H9 (cell line): ENCODE measurements around the gene TBC1D1. TPM values are rescaled to one million over a fixed set of nuclear protein-coding genes. Genes with fewer than 3 reads are reported as not detected.

Source experiments
- DNase-seq: peaks from one replicate; pipeline ENCODE4 v3.0.0-alpha.2; 2017
- H2AFZ ChIP-seq: one replicate; pipeline ENCODE4 v1.6.1; 2013; ENCODE audit warnings: mild to moderate bottlenecking, low read length, control low read depth, moderate library complexity
- H2AK5ac ChIP-seq: 2 replicates; pipeline ENCODE4 v1.6.1; 2013; ENCODE audit warnings: low read length, control low read depth, mixed read lengths; ENCODE audit not compliant: insufficient read length
- H2BK120ac ChIP-seq: one replicate; pipeline ENCODE4 v1.6.1; 2013; ENCODE audit warnings: low read depth, mild to moderate bottlenecking, low read length, control low read depth, inconsistent platforms; ENCODE audit not compliant: poor library complexity, severe bottlenecking
- H2BK12ac ChIP-seq: 2 replicates; pipeline ENCODE4 v1.6.1; 2013; ENCODE audit warnings: low read length, control low read depth, mixed read lengths, low read depth; ENCODE audit not compliant: insufficient read length
- H2BK15ac ChIP-seq: 2 replicates; pipeline ENCODE4 v1.6.1; 2013; ENCODE audit warnings: low read depth, low read length, control low read depth
- H2BK20ac ChIP-seq: one replicate; pipeline ENCODE4 v1.6.1; 2013; ENCODE audit warnings: low read depth, mild to moderate bottlenecking, low read length, control low read depth, inconsistent platforms; ENCODE audit not compliant: poor library complexity, severe bottlenecking
- H2BK5ac ChIP-seq: 2 replicates; pipeline ENCODE4 v1.6.1; 2013; ENCODE audit warnings: low read length, control low read depth, mixed read lengths; ENCODE audit not compliant: insufficient read length
- H3K14ac ChIP-seq: 2 replicates; pipeline ENCODE4 v1.6.1; 2013; ENCODE audit warnings: low read length, control low read depth; ENCODE audit not compliant: insufficient read depth
- H3K18ac ChIP-seq: 2 replicates; pipeline ENCODE4 v1.6.1; 2013; ENCODE audit warnings: low read depth, mild to moderate bottlenecking, mixed read lengths, low read length, control low read depth; ENCODE audit not compliant: insufficient read length
- H3K23ac ChIP-seq: 2 replicates; pipeline ENCODE4 v1.6.1; 2013; ENCODE audit warnings: low read length, control low read depth, mixed read lengths, low read depth; ENCODE audit not compliant: insufficient read length
- H3K23me2 ChIP-seq: 2 replicates; pipeline ENCODE4 v1.6.1; 2013; ENCODE audit warnings: low read depth, mild to moderate bottlenecking, mixed read lengths, low read length, control low read depth; ENCODE audit not compliant: insufficient read length, poor library complexity, severe bottlenecking
- H3K27ac ChIP-seq: 2 replicates; pipeline ENCODE4 v1.5.1; 2013; ENCODE audit warnings: low read length, control low read depth, mixed read lengths, low read depth; ENCODE audit not compliant: insufficient read length
- H3K27me3 ChIP-seq: 2 replicates; pipeline ENCODE4 v1.6.1; 2013; ENCODE audit warnings: low read length, control low read depth, inconsistent platforms; ENCODE audit not compliant: insufficient read depth
- H3K4ac ChIP-seq: 2 replicates; pipeline ENCODE4 v1.6.1; 2013; ENCODE audit warnings: low read depth, mild to moderate bottlenecking, control low read depth, inconsistent platforms, low read length, moderate library complexity
- H3K4me1 ChIP-seq: 2 replicates; pipeline ENCODE4 v1.6.1; 2013; ENCODE audit warnings: low read length, control low read depth, inconsistent platforms; ENCODE audit not compliant: insufficient read depth
- H3K4me2 ChIP-seq: 2 replicates; pipeline ENCODE4 v1.6.1; 2013; ENCODE audit warnings: low read length, control low read depth, mixed read lengths; ENCODE audit not compliant: insufficient read length, insufficient read depth
- H3K56ac ChIP-seq: 2 replicates; pipeline ENCODE4 v1.6.1; 2013; ENCODE audit warnings: low read depth, mild to moderate bottlenecking, mixed read lengths, low read length, control low read depth; ENCODE audit not compliant: insufficient read length
- H3K79me1 ChIP-seq: 2 replicates; pipeline ENCODE4 v1.6.1; 2013; ENCODE audit warnings: low read depth, mild to moderate bottlenecking, moderate library complexity, low read length, control low read depth, inconsistent platforms; ENCODE audit not compliant: insufficient read depth, poor library complexity, severe bottlenecking
- H3K79me2 ChIP-seq: 2 replicates; pipeline ENCODE4 v1.6.1; 2013; ENCODE audit warnings: low read length, control low read depth, inconsistent platforms; ENCODE audit not compliant: insufficient read depth
- H3K9ac ChIP-seq: 2 replicates; pipeline ENCODE4 v1.6.1; 2013; ENCODE audit warnings: low read length, control low read depth, mixed read lengths; ENCODE audit not compliant: insufficient read length; ENCODE audit errors: extremely low read depth
- H3K9me3 ChIP-seq: one replicate; pipeline ENCODE4 v1.6.1; 2013; ENCODE audit warnings: low read depth, low read length, inconsistent platforms; ENCODE audit not compliant: control insufficient read depth
- H3T11ph ChIP-seq: one replicate; pipeline ENCODE4 v1.6.1; 2013; ENCODE audit warnings: mild to moderate bottlenecking, low read length, control low read depth, inconsistent platforms
- H4K20me1 ChIP-seq: one replicate; pipeline ENCODE4 v1.6.1; 2013; ENCODE audit not compliant: control insufficient read depth, insufficient read length, insufficient read depth
- H4K5ac ChIP-seq: 2 replicates; pipeline ENCODE4 v1.6.1; 2013; ENCODE audit warnings: low read depth, mild to moderate bottlenecking, mixed read lengths, low read length, control low read depth; ENCODE audit not compliant: insufficient read length
- H4K8ac ChIP-seq: replicated peaks from 2 replicates; pipeline ENCODE4 v1.6.1; 2013; ENCODE audit warnings: low read length, control low read depth, mixed read lengths, low read depth; ENCODE audit not compliant: insufficient read length
- H4K91ac ChIP-seq: 2 replicates; pipeline ENCODE4 v1.6.1; 2013; ENCODE audit warnings: low read depth, mild to moderate bottlenecking, moderate library complexity, mixed read lengths, low read length, control low read depth; ENCODE audit not compliant: insufficient read length
- H3K27ac Mint-ChIP-seq, 3 experiments: 2 replicates in 2 of 3; 3 replicates in 1 of 3; pipeline ENCODE4 v1.8.0; 2020 to 2021; ENCODE audit warnings: mixed read lengths in 3 of 3, mild to moderate bottlenecking in 1 of 3, moderate library complexity in 1 of 3
- H3K27me3 Mint-ChIP-seq: 2 replicates; pipeline ENCODE4 v1.8.0; 2021; ENCODE audit warnings: low read depth, mild to moderate bottlenecking, moderate library complexity, mixed read lengths
- H3K36me3 Mint-ChIP-seq, 3 experiments: 2 replicates in 2 of 3; 3 replicates in 1 of 3; pipeline ENCODE4 v1.8.0; 2020 to 2021; ENCODE audit warnings: low read depth in 3 of 3, mixed read lengths in 3 of 3; ENCODE audit not compliant: insufficient read depth in 1 of 3
- H3K4me1 Mint-ChIP-seq, 2 experiments: 2 replicates each; pipeline ENCODE4 v1.8.0; 2020; ENCODE audit warnings: mixed read lengths in 2 of 2
- H3K4me3 Mint-ChIP-seq, 2 experiments: 2 replicates in 1 of 2; 3 replicates in 1 of 2; pipeline ENCODE4 v1.8.0; 2020 to 2021; ENCODE audit warnings: mild to moderate bottlenecking in 2 of 2, mixed read lengths in 2 of 2, moderate library complexity in 1 of 2
- H3K9me3 Mint-ChIP-seq, 2 experiments: 2 replicates in 1 of 2; 3 replicates in 1 of 2; pipeline ENCODE4 v1.8.0; 2020; ENCODE audit warnings: mild to moderate bottlenecking in 2 of 2, mixed read lengths in 2 of 2, moderate library complexity in 1 of 2
- WGBS: extraction: QIAGEN DNeasy Blood & Tissue Kit; methylation state at CpG from one replicate; pipeline ENCODE4 v1.1.7; 2013; ENCODE audit warnings: missing lambda C conversion rate, low lambda C conversion rate, mixed read lengths; ENCODE audit not compliant: insufficient read length; ENCODE audit errors: extremely low coverage; 5-methylcytosine and 5-hydroxymethylcytosine counted together
- total RNA-seq: library from RNA; stranded (reverse); gene quantifications from 2 replicates; pipeline ENCODE4 v1.2.1, GENCODE V29; 2021
- TF ChIP-seq, protein P1 (sequence below): fragments of 200-600 bp; sonication (generic); conservative IDR thresholded peaks from 3 replicates; pipeline ENCODE4 v1.8.0; 2021; ENCODE audit warnings: antibody characterized with exemption, mild to moderate bottlenecking

TBC1D1 gene
- total RNA-seq, 1 experiment from 2014 or later = 109 TPM

- Histone ChIP-seq H4K20me1 (no peaks in the 10 kb centered on the region), H3K23ac (no peak overlapping the region), H2BK12ac (no peak overlapping the region), H3K79me2 (no peaks in the 10 kb centered on the region), H3T11ph (no peak overlapping the region), H2BK20ac (no peak overlapping the region), H3K9me3 (no peaks in the 10 kb centered on the region), H2AFZ (no peak overlapping the region), H4K91ac (no peak overlapping the region), H3K4ac (no peak overlapping the region), H3K18ac (no peak overlapping the region), H3K56ac (no peak overlapping the region), H4K8ac (no peak overlapping the region), H4K5ac (no peak overlapping the region), H2AK5ac (no peak overlapping the region), H2BK120ac (no peak overlapping the region), H3K27me3 (no peaks in the 10 kb centered on the region), H3K9ac (no peak overlapping the region), H2BK5ac (no peak overlapping the region), H3K4me2 (no peak overlapping the region), H3K79me1 (no peaks in the 10 kb centered on the region), H3K23me2 (no peaks in the 10 kb centered on the region), H2BK15ac (no peak overlapping the region), H3K4me1 (no peaks in the 10 kb centered on the region), H3K14ac (no peak overlapping the region), H3K27ac (no peak overlapping the region)
- Mint-ChIP-seq H3K9me3 (no peaks in the 10 kb centered on the region), H3K36me3 (peaks cover 4 to 13% (median 9%) of the 10 kb centered on the region in 3 experiments; a peak in 6 of 7 replicates), H3K27me3 (peaks cover 5% of the 10 kb centered on the region), H3K4me3 (no peak overlapping the region), H3K4me1 (no peaks in the 10 kb centered on the region), H3K27ac (no peak overlapping the region)
- TF ChIP-seq, protein P1, sequence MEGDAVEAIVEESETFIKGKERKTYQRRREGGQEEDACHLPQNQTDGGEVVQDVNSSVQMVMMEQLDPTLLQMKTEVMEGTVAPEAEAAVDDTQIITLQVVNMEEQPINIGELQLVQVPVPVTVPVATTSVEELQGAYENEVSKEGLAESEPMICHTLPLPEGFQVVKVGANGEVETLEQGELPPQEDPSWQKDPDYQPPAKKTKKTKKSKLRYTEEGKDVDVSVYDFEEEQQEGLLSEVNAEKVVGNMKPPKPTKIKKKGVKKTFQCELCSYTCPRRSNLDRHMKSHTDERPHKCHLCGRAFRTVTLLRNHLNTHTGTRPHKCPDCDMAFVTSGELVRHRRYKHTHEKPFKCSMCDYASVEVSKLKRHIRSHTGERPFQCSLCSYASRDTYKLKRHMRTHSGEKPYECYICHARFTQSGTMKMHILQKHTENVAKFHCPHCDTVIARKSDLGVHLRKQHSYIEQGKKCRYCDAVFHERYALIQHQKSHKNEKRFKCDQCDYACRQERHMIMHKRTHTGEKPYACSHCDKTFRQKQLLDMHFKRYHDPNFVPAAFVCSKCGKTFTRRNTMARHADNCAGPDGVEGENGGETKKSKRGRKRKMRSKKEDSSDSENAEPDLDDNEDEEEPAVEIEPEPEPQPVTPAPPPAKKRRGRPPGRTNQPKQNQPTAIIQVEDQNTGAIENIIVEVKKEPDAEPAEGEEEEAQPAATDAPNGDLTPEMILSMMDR = no peak
- WGBS = no CpG with 5 or more reads among the region's 1 CpG
- no peak for DNase-seq
These were observed 253.1 kb downstream of the TBC1D1 start for GRCh38 chr4:38144031-38144430.
